GM21390 (cell line): Measurements from ENCODE around the gene EXOC3.

Experiments used
- ATAC-seq: cut with Tn5 transposase; IDR thresholded peaks from one replicate; pipeline ENCODE4 v1.9.1; 2021; ENCODE audit not compliant: unreplicated experiment

EXOC3 gene

DNA sequence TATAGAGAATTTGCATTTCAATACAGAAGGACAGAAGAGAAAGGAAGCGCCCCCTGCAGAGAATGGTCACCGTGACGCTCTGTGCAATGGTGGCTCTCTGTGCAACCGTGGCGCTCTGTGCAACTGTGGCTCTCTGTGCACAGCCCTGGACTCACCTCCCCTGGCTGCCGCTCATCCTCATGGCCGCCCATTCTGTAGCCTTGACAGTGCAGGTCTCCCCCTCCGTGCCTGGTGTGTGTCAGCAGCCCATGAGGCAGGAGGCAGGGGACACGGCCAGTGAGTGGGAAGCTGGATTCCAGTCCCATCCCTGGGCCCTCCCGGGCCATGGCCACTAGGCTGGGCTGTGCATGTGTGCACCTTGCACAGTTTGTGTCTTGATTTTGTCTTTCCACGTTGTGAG is 12.0 kb downstream of the EXOC3 start:
- no peak for ATAC-seq

DNA sequence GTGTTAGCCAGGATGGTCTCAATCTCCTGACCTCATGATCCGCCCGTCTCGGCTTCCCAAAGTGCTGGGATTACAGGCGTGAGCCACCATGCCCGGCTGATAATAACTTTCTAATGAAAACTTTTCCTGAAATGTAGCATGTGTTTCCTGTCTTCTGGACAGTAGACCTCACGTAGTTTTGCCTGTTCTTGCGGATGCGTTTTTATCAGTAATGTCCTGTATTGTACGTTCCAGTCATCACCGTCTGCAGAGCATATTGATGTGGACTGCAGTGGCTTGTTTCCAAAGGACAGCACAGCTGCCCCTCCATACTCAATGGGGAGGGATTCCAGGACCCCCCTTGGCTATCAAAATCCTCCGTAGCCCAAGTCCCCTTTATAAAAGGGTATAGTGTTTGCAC is 12.8 kb downstream of the EXOC3 start:
- ATAC-seq, result no peak

DNA sequence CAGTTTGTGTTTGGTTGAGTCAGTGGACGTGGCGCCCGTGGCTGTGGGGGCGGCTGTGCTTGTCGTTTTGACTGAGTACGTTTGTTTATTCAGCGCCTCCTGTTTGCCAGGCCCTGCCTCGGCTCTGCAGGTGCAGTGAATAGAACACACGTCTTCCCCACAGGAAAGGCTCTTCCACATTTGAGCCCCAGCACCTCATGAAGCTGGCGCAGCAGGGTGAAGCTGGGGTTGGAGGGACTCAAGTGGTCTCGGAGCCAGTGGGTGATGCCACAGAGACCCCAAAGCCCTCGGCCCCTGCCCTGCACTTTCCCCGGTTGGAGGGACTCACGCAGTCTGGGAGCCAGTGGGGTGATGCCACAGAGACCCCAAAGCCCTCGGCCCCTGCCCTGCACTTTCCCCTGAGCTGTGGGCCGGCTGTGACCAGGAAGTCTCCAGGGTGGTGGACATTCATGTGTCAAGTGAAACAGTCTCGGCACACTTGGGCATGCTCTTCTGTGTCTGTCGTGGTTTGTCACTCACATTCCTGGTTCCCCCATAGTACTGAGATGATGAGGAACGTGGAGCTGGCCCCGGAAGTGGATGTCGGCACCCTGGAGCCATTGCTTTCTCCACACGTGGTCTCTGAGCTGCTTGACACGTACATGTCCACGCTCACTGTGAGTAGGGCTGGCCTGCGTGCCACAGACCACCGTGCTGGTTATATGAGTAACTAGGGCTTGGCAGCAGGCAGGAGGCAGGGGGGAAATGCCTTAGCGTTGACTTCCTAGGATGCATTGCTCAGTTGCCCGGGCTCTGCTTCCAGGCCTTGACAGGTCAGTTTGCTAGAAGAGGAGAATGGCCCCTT is 13.6 kb downstream of the EXOC3 start:
- ATAC-seq, result no peak

DNA sequence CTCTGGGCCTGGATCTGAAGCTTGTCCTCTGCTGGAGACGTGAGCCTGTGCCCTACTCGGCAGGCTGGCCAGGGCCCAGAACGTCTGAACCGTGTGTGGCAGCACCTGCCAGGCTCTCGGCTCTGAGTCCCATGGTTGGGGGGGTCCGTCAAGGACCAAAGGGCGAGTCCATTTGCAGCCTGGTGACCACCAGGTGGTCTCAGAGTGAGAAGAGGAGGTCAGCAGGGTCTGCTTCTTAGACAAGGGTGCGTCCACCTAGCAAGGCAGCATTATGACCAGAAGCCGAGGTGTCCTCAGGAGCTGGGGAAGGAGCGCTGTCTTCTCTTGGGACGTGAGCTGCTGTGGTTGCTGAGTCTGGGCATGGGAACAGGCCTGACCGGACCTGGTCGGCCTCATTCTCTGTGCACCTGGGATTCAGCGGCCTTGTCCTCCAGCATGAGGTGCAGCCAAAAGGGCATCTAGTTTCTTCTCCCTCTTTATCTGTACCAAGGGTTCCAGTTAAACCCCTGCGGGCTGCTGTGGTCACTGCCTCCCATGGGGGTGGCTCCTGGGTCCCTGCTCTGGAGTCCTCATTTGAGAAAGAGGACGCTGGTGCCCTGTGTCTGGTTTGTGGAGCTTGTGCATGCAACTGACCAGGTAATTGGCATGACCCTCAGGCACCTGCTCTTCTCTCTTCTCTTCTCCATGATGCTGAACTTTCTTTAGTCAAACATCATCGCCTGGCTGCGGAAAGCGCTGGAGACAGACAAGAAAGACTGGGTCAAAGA is 14.4 kb downstream of the EXOC3 start:
- no peak for ATAC-seq

DNA sequence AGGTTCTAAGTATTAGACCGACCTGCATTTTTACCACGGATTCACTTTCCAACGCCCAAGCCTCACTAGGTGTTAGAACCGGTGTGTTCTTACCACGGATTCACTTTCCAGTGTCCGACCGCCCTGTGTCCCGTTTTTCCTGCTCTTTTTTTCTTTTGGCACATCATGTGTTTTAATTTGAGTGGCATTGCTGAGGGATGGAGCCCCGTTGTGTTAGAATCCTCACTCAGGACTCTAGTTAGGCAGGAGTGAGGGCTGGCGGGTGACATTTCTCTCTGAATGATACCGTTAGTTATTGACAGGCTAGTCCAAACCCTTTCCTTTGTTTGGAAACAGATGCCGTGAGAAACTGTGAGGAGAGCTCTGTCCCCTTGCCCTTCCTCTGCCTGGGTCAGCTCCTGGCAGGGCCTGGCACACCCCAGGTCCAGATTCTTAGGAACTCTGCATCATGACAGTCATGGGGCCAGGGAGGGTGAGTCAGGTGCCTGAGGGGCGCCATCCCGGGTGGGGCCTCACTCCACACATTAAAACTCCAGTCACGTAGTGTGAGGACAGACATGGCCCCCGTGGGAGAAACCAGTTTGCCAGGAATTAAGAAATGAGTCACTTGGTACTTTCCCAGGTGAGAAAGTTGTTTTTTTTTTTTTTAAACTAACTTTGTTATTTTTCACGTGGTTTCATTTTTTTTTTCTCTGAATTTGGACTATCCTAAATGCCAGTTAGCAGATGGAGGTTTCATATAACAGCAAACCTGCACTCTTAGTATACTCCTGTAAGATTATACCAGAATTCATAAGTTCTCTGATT is 15.8 kb downstream of the EXOC3 start:
- peak; percentile 61 for ATAC-seq

DNA sequence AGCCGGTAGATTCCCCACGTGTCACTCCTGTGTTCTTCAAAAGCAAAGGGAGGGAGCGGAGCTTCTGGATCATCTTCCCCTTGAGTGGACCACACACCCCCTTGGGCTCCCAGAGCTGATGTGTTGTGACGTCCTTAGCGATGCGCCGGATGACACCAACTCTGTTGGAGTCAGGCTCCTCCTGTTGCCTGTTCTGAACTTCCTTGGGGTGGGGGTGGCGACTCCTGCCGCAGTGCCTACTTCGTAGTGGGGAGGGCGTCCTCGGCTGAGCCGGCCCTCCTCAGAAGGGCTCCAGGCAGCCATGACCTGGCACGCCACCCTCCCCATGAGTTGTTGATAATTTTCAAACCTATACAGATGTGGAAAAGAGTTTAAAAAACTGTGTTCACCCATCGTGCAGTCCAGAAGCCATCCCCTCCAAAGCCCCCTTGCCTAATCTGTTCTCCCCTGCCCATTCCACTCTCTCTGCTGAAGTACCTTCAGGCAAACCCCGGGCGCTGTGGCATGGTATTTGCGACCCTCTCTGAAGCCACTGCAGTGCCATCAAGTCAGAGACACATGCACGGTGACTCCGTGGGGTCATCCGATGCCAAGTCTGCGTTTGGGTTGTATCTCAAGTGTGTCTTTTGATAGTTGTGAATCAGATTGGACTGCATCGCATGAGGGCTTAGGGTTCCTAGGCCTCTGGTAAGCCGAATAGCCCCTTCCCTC is 16.7 kb downstream of the EXOC3 start:
- no peak for ATAC-seq

DNA sequence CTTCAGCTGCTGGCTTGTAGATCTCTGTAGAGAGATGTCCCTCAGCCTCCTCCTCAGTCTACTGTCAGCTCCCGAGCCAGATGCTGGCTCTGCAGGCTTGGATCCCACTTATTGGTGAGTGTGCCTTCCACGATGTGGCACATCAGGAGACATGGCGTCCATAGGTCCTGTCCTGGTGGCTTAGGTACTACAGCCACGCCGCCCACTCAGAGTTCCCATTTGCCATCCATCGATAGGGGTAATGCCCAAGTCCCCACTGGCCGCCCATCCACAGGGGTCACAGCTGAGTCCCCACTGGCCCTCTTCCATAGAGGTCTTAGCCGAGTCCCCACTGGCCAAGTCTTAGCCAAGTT is 17.3 kb downstream of the EXOC3 start:
- no peak for ATAC-seq

DNA sequence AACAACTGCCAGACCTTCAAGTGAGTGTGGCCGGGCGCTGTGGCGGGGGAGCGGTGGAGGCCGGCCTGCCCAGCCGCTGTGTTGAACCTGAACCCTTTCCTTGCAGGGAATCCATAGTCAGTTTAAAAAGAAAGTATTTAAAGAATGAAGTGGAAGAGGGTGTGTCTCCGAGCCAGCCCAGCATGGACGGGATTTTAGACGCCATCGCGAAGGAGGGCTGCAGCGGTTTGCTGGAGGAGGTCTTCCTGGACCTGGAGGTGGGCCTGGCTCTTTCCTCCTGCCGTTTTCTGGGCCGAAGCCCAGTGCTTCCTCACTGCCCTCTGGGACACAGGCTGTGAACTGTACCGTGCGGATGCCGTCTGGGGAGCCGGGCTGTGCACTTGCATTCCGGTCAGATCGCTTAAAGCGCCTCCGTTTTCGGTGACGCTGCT is 19.1 kb downstream of the EXOC3 start:
- no peak for ATAC-seq

DNA sequence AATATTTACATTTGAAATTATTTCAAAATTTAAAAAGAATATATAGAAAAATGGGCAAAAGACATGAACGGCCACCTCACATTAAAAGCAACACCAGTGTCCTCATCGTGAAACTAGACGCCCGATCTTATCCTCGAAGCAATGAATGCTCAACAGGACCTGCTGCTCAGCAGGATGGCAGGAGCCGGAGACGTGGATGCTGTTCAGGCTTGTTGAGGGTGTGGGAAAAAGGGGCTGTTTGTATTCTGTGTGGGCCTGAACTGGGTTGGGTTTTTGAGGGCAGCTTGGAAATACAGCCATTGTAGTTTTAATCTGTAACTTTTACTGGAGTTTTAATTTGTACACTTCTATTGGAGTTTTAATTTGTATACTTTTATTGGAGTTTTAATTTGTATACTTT is 20.3 kb downstream of the EXOC3 start:
- no peak for ATAC-seq

DNA sequence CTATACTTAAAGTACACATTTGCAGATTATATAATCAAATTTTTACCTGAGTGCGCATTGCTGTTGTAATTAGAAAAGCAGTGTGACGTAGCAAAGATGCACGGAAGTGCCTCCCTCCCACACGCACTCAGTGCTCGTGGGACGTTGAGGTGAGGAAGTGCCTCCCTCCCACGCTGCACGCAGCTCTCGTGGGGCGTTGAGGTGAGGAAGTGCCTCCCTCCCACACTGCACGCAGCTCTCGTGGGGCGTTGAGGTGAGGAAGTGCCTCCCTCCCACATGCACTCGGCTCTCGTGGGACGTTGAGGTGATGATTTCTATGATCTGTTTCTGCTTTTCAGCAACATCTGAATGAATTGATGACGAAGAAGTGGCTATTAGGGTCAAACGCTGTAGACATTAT is 21.0 kb downstream of the EXOC3 start:
- ATAC-seq, result no peak

DNA sequence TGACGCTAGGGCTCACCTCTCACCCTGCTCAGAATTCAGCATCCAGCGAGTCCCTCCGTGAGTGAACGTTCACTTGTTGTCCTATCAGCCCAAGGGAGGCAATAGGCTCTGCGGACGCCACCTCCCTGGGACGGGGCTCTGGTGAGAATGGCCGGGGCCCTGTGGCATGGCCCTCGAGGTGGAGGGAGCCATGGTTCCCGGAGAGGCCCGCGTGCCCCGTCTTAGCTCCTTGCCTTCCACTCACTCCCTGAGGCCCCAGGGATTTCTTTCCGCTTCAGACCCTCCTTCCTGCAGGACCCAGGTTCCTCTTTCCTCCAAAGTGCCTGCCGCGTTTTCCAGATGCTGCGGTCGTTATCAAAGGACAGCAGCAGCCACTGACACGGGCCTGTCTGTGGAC is 21.5 kb downstream of the EXOC3 start:
- no peak for ATAC-seq

DNA sequence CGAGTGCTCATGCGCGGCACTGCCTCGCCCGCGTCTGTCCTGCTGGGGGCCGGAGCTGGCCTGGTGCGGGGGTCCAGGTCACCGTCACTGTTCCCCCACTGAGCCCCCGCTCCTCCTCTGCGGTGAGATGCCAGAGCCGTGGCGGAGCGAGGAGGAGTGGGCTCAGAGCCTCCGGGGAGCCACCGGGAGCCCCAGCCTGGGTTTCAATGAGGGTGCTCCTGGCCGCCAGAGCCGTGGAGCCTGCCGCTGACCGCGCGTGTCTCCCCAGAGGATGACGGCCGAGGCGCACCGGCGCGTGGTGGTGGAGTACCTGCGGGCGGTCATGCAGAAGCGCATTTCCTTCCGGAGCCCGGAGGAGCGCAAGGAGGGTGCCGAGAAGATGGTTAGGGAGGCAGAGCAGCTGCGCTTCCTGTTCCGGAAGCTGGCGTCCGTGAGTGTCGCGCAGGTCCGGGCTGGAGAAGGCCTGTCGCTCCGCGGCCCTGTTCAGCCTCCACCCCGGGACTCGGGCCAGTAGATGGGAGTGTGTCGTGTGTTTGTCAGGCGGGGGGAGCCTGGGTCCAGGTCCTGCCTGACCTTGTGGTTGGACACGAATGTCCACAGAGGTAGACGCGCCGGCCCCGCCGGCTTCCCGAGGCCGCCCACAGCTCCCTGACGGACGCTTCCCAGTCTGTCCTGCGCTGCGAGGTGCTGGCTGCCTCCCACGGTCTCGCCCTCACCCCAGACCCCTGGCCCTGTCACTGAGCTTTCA is 22.0 kb downstream of the EXOC3 start:
- no peak for ATAC-seq

DNA sequence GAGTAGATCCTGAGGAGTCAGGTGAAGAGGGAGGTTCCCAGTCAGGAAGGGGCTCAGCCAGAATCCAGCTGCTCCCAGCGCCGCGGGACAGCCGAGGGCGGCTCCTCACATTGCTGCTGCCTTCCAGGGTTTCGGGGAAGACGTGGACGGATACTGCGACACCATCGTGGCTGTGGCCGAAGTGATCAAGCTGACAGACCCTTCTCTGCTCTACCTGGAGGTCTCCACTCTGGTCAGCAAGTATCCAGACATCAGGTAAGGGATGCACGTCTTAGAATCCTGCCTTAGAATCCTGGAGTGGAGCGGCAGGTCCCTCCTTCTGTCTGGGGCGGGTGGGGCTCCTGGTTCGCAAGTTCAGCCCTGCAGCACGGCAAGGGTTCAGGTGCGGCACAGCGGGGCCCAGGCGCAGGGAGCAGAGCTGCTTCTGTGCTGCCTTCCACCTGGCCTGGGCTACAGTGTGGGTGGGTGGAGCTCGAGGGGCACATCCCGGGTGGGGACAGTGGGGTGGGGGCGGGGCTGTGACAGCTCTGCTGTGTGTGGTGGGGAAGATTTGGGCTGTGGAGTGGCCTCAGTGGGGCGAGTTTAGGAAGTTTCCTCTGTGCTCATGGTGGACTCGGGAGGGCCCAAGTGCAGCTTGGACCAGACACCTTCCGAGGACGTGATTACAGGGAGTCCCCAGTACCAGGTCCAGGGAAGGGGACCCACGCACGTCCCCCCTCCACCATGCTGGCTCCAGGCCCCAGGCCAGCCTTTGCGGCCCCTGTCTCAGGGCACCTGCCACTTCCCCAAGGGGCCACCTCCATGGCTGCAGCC is 22.8 kb downstream of the EXOC3 start:
- ATAC-seq, result no peak

DNA sequence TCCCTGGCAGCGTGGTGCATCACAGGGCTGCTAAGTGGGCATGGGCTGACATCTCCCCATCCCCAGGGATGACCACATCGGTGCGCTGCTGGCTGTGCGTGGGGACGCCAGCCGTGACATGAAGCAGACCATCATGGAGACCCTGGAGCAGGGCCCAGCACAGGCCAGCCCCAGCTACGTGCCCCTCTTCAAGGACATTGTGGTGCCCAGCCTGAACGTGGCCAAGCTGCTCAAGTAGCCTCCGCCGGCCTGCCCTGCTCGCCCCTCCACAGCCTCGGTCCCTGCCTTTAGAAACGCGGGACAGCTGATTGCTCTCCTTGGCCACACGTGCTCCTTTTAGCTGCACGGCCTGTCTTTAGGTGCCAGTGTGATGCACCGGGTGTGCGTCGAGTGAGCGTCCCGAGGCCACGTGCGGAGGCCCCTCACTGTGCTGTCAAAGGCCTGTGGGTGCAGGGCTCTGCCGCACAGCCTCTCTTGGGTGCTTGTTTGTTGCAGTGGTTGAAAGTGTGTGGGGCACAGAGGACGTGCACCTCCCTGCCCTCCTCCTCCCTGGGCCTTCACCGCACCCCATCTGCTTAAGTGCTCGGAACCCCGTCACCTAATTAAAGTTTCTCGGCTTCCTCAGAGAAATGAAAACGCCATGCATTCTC is 23.8 kb downstream of the EXOC3 start:
- no peak for ATAC-seq

DNA sequence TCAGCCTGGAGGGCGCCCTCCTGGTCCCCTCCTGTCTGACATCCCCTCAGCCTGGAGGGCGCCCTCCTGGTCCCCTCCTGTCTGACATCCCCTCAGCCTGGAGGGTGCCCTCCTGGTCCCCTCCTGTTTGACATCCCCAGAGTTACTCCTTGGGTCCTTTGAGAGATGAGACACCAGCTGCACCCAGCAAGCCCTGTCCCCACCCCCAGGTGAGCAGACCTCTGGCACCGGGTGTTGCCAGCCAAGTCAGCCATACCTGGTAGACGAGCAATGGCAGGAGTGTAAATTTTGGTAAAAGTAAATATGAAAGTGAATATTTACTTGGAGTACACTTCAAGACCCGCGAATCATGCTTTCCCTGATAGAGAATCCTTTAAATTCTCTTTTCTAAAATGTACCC is 25.4 kb downstream of the EXOC3 start:
- ATAC-seq, result no peak

DNA sequence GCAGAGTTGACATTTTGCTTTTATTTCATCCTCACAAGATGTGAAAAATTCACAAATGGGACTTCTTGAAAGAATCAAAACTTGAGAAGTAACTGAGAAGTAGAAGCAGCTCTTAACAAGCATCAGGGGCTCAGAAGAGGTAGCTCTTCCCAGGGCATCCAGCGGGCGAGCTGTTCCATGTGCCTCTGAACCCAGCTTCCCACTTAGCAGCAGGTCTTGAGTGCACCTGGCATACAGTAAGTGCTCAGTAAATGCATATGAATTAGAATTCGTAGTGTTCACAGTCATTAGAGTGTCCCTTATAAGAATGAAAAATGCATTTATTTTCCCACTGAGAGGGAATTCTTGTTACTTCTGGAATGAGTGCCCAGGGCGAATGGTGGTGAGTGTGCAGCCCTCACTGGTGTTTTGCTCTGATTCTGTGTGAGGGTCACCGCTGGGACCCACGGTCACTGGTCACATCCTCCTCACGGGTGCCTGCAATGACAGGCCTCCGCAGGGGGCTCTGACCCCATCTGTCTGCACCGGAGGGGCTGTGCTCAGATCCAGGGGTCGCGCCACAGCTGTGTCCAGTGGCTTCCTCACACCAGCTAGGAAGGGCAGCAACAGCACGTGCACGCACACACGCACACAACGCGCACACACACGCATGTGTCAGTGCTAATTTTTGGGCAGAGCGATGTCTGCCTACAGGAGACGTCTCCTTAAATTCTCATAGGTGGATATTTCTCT is 26.9 kb downstream of the EXOC3 start:
- ATAC-seq, result no peak

DNA sequence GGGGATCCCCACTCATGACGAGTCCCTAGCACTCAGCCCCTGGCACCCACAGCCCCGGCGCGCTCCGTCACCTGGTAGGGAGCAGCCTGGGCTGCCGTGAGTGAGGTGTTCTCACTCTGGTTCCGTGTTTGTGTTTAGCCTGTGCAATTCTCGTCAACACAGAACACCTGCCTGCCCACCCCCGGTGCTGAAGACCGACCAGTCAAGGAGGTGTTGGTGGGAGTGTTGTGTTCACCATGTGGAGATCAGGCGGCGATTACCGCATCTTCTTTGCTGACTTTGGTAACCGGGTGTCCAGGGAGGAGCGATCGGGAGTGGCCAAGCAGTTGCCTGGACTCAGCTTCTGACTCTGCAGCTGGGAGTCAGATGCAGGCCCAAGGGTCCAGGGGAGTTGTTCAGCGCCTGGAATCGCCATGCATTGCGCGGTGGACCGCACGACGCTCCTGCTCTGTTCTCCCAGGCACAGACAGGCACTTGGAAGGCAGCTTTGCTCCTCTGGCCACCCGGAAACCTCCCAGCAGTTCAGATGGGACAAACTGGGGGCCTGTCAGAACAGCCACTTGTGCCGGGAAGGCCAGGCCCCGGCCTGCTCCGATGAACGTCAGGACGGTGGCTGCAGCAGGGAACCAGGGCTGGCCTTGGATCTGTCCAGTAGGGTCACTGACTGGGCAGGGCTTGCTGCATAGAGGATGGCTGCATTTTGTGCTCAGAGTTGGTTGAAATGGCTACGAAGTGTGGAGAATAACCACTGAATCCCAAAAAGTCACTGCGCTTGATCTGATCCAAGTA is 28.2 kb downstream of the EXOC3 start:
- no peak for ATAC-seq

DNA sequence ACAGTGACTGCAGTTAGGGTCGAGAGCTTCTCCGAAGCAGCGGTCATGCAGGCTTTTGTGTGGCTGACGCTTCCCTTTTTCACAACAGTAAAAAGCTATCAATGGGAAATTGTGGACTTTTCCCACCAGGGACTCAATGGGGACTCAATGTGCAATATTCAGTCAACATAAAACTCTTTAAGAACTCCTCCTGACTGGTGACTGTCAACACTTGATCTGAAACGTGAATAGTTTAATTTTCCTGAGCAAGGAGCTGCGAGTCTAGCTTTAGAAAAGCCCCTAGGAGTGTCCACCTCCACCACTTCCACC is 28.7 kb downstream of the EXOC3 start:
- no peak for ATAC-seq
